Spleen (tissue), 11 donors: ENCODE data around the gene PIGH. TPM values are rescaled to one million over a fixed set of nuclear protein-coding genes. Genes with fewer than 3 reads are reported as not detected.
"Not testable (repeated sequence)": the region's sequence is repeated elsewhere in the genome, so short reads cannot be mapped to it uniquely, and the experiment has no call there.

Experiments
- DNase-seq: peaks from one replicate; pipeline ENCODE4 v3.0.0-alpha.2; 2020
- H3K27ac ChIP-seq, 8 donors: fragments of 200-600 bp; sonication (generic) in 7 of 8; 1 replicate in 4 of 8; 2 replicates in 4 of 8; pipeline versions ENCODE4 v1.5.0 to v1.8.0; 2016 to 2021; ENCODE audit warnings: inconsistent platforms in 4 of 8, mild to moderate bottlenecking in 4 of 8, moderate library complexity in 1 of 8
- H3K27me3 ChIP-seq, 7 donors: fragments of 200-600 bp; sonication (generic) in 6 of 7; replicated peaks in 1 of 7; 1 replicate in 4 of 7; 2 replicates in 3 of 7; pipeline versions ENCODE4 v1.5.0 to v1.8.0; 2016 to 2021; ENCODE audit warnings: inconsistent platforms in 3 of 7, mild to moderate bottlenecking in 1 of 7
- H3K36me3 ChIP-seq, 6 donors: fragments of 200-600 bp; sonication (generic) in 5 of 6; 1 replicate in 4 of 6; 2 replicates in 2 of 6; pipeline versions ENCODE4 v1.5.0 to v1.8.0; 2016 to 2021; ENCODE audit warnings: inconsistent platforms in 2 of 6
- H3K4me1 ChIP-seq, 6 donors: fragments of 200-600 bp; sonication (generic) in 5 of 6; 1 replicate in 3 of 6; 2 replicates in 3 of 6; pipeline versions ENCODE4 v1.5.0 to v1.8.0; 2016 to 2021; ENCODE audit warnings: inconsistent platforms in 3 of 6
- H3K4me3 ChIP-seq, 8 donors: fragments of 200-600 bp; sonication (generic) in 7 of 8; 1 replicate in 4 of 8; 2 replicates in 4 of 8; pipeline versions ENCODE4 v1.5.0 to v1.8.0; 2016 to 2021; ENCODE audit warnings: inconsistent platforms in 4 of 8, mild to moderate bottlenecking in 4 of 8, moderate library complexity in 2 of 8
- H3K9me3 ChIP-seq, 8 donors: fragments of 200-600 bp; sonication (generic) in 7 of 8; 1 replicate in 4 of 8; 2 replicates in 4 of 8; pipeline versions ENCODE4 v1.5.0 to v1.8.0; 2016 to 2021; ENCODE audit warnings: inconsistent platforms in 4 of 8
- CTCF ChIP-seq, 11 experiments: fragments of 200-600 bp in 7 of 11; fragments of 450-650 bp in 4 of 11; sonication (generic) in 4 of 11; IDR thresholded peaks in 8 of 11; conservative IDR thresholded peaks in 3 of 11; 1 replicate in 7 of 11; 2 replicates in 4 of 11; pipeline versions ENCODE4 v1.4.0 to v1.8.0; 2016 to 2021; ENCODE audit warnings: antibody characterized with exemption in 11 of 11, inconsistent platforms in 4 of 11, mild to moderate bottlenecking in 1 of 11
- POLR2A ChIP-seq, 3 donors: fragments of 450-650 bp; IDR thresholded peaks; one replicate each; pipeline ENCODE4 v1.5.1; 2017; ENCODE audit warnings: antibody characterized with exemption in 3 of 3, mild to moderate bottlenecking in 1 of 3
- POLR2AphosphoS5 ChIP-seq, 3 donors: sonication (generic); formaldehyde crosslinking; IDR thresholded peaks; one replicate each; pipeline ENCODE4 v1.5.1; 2017; ENCODE audit warnings: antibody characterized with exemption in 3 of 3
- WGBS, 5 donors: extraction: QIAGEN DNeasy Blood & Tissue Kit in 3 of 5; methylation state at CpG; one replicate each; pipeline versions ENCODE4 v1.1.5 to v1.1.7; 2013 to 2018; 5-methylcytosine and 5-hydroxymethylcytosine counted together
- intact Hi-C: fragments of 100-400 bp; cut with DNase I; formaldehyde crosslinking; loops from one replicate; pipeline ENCODE4 v1.15.0; 2023; ENCODE audit warnings: low total_unique reads
- polyA plus RNA-seq, 3 donors: library from polyadenylated mRNA; stranded (reverse); fragments of 200-250 nt; gene quantifications; one replicate each; pipeline ENCODE4 v1.2.1, GENCODE V29; 2013
- total RNA-seq, 7 donors: library from RNA; depleted of rRNA in 3 of 7; stranded (reverse); fragments of >200 nt in 3 of 7; fragmentation: NEBNext Ultra II Directional in 4 of 7; extraction: Animal tissue kit (Norgen Biotek cat#: 25700) in 4 of 7; gene quantifications; one replicate each; pipeline versions ENCODE4 v1.1.0 to v1.2.1, GENCODE V29; 2016 to 2021
- donor health status: healthy with polysubstance abuse.
- donor health status: DM: no; HTN: no; CAD: no; lungs with moderate emphysema.
- donor health status: DM: no; HTN: no; CAD: no.
- donor health status: Bipolar disorder and iron deficiency.
- donor health status: healthy.
- donor health status: DM: no; HTN: no; CAD: no.
- donor health status: DM: yes; HTN: yes; CAD: no.

The PIGH gene
- total and polyA plus RNA-seq, 10 donors = 16.3 to 43.1 (median 24.1) TPM

DNA sequence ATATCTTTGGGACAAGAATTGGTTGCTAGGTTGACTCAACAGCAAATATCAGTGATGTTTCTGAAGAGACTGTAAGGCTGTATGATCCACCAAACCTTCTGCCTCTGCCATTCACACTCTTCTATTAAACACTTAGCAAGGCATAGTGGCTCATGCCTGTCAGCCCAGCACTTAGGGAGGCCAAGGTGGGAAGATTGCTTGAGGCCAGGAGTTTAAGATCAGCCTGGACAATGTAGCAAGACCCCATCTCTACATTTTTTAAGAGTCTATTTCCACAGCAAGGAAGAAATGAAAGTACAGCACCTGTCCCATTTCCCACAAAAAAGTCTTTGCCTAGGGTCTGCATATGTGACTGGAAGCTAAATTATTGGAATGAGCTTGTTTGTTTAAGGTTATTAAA lies 27.5 kb upstream of the PIGH start:
- Histone ChIP-seq H3K36me3 (no peaks in the 10 kb centered on the region), H3K9me3 (no peaks in the 10 kb centered on the region), H3K27me3 (no peaks in the 10 kb centered on the region), H3K4me3 (no peak overlapping the region), H3K4me1 (peaks cover 0 to 8% (median 0%) of the 10 kb centered on the region in 6 donors), H3K27ac (no peak overlapping the region)
- DNase-seq = no peak
- intact Hi-C loops = no loop called here
- no peak for TF ChIP-seq POLR2A (IDR thresholded peaks at IDR 0.05)
- TF ChIP-seq POLR2AphosphoS5 (IDR thresholded peaks at IDR 0.05) = no peak
- no peak for TF ChIP-seq CTCF (IDR thresholded peaks at IDR 0.05 in 8 of 11, conservative IDR thresholded peaks at IDR 0.05 in 3 of 11)

DNA sequence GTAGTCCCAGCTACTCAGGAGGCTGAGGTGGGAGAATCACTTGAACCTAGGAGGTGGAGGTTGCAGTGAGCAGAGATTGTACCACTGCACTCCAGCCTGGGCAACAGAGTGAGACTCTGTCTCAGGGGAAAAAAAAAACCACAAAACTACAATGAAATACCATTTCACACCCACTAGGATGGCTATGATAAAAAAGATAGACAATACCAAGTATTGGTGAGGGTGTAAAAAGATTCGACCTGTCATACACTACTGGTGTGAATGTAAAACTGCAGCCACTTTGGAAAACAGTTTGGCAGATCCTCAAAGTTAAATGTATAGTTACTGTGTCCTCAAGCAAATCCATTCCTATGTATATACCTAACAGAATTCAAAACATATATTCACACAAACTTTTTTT lies 26.1 kb upstream of the PIGH start:
- intact Hi-C loops, H3K9me3 ChIP-seq, H3K27me3 ChIP-seq, H3K36me3 ChIP-seq, DNase-seq, H3K27ac ChIP-seq, H3K4me3 ChIP-seq: not testable (repeated sequence)
- 77 to 88% (median 81%) methylated on average over 1 of the region's 1 CpG for WGBS, 5 donors
- H3K4me1 ChIP-seq = peaks cover 0 to 13% (median 0%) of the 10 kb centered on the region in 6 donors

- Histone ChIP-seq H3K9me3 (no peaks in the 10 kb centered on the region), H3K4me3 (no peak overlapping the region), H3K27ac (peak overlapping the region in 7 of 8 donors; percentile 41 to 64 (median 55)), H3K4me1 (peaks cover 9 to 32% (median 20%) of the 10 kb centered on the region in 6 donors), H3K27me3 (peaks cover 0 to 6% (median 0%) of the 10 kb centered on the region in 7 donors), H3K36me3 (no peaks in the 10 kb centered on the region)
- intact Hi-C loops = no loop called here
- no peak for DNase-seq
- 3 to 28% (median 12%) methylated on average over 2 of the region's 2 CpGs for WGBS, 5 donors
- TF ChIP-seq POLR2AphosphoS5 (IDR thresholded peaks at IDR 0.05) = no peak
- TF ChIP-seq CTCF (IDR thresholded peaks at IDR 0.05 in 8 of 11, conservative IDR thresholded peaks at IDR 0.05 in 3 of 11) = no peak
- TF ChIP-seq POLR2A (IDR thresholded peaks at IDR 0.05) = no peak
Measured at GRCh38 chr14:67623114-67623513, 23.0 kb upstream of the PIGH start.

GRCh38 chr14:67622675-67623074 lies 22.6 kb upstream of the PIGH start:
- no peak for TF ChIP-seq POLR2AphosphoS5 (IDR thresholded peaks at IDR 0.05)
- no peak for TF ChIP-seq POLR2A (IDR thresholded peaks at IDR 0.05)
- TF ChIP-seq CTCF (IDR thresholded peaks at IDR 0.05 in 8 of 11, conservative IDR thresholded peaks at IDR 0.05 in 3 of 11) = no peak
- Histone ChIP-seq H3K27me3 (peaks cover 0 to 6% (median 0%) of the 10 kb centered on the region in 7 donors), H3K36me3 (no peaks in the 10 kb centered on the region), H3K27ac (peak overlapping the region in 7 of 8 donors; percentile 41 to 64 (median 55)), H3K4me1 (peaks cover 9 to 32% (median 20%) of the 10 kb centered on the region in 6 donors), H3K9me3 (no peaks in the 10 kb centered on the region), H3K4me3 (no peak overlapping the region)
- whole genome bisulfite sequencing, 5 donors = 31 to 42% (median 35%) methylated on average over 4 of the region's 4 CpGs
- no peak for DNase-seq
- intact Hi-C loops = no loop called here
